OCI-LY1 (cell line): ENCODE data around the gene LAMA3.

Source experiments
- H2AFZ ChIP-seq: fragments of 200-600 bp; sonication (generic), shearing (Covaris generic); 2 replicates; pipeline ENCODE4 v1.6.0; 2014; ENCODE audit warnings: antibody characterized with exemption, mild to moderate bottlenecking, low read length
- H3F3A ChIP-seq: fragments of 200-600 bp; sonication (generic), shearing (Covaris generic); 2 replicates; pipeline ENCODE4 v1.6.0; 2014; ENCODE audit warnings: mild to moderate bottlenecking, antibody characterized with exemption, low read length, moderate library complexity; ENCODE audit not compliant: insufficient read depth
- H3K27ac ChIP-seq: fragments of 200-600 bp; sonication (generic); 2 replicates; pipeline ENCODE4 v1.5.1; 2014; ENCODE audit warnings: low read length, mixed run types, mild to moderate bottlenecking, low read depth; ENCODE audit not compliant: poor library complexity, severe bottlenecking
- H3K27me3 ChIP-seq: fragments of 200-600 bp; sonication (generic); 2 replicates; pipeline ENCODE4 v1.6.0; 2014; ENCODE audit warnings: antibody characterized with exemption, mild to moderate bottlenecking, low read length, moderate library complexity; ENCODE audit not compliant: insufficient read depth
- H3K36me3 ChIP-seq: fragments of 200-600 bp; sonication (generic); 2 replicates; pipeline ENCODE4 v1.6.1; 2014; ENCODE audit warnings: mild to moderate bottlenecking, antibody characterized with exemption, low read length, moderate library complexity, mixed read lengths; ENCODE audit not compliant: insufficient read depth
- H3K4me1 ChIP-seq: fragments of 200-600 bp; sonication (generic); 2 replicates; pipeline ENCODE4 v1.5.1; 2014; ENCODE audit warnings: mild to moderate bottlenecking, low read length, moderate library complexity; ENCODE audit not compliant: insufficient read depth, severe bottlenecking
- H3K4me2 ChIP-seq: fragments of 200-600 bp; sonication (generic), shearing (Covaris generic); 2 replicates; pipeline ENCODE4 v1.6.1; 2014; ENCODE audit warnings: low read length
- H3K4me3 ChIP-seq: fragments of 200-600 bp; sonication (generic); 2 replicates; pipeline ENCODE4 v1.5.1; 2014; ENCODE audit warnings: low read length, low read depth, mild to moderate bottlenecking, mixed read lengths; ENCODE audit not compliant: poor library complexity, severe bottlenecking
- H3K79me2 ChIP-seq: fragments of 200-600 bp; shearing (Covaris generic); 2 replicates; pipeline ENCODE4 v1.6.1; 2016; ENCODE audit warnings: mixed run types, low read length, mixed read lengths; ENCODE audit not compliant: insufficient read depth
- H3K9ac ChIP-seq: fragments of 200-600 bp; sonication (generic), shearing (Covaris generic); 2 replicates; pipeline ENCODE4 v1.6.1; 2014; ENCODE audit warnings: mild to moderate bottlenecking, low read length, mixed read lengths
- H3K9me2 ChIP-seq: fragments of 200-600 bp; sonication (generic), shearing (Covaris generic); 2 replicates; pipeline ENCODE4 v1.6.1; 2014; ENCODE audit warnings: low read depth, mild to moderate bottlenecking, low read length, mixed read lengths
- H3K9me3 ChIP-seq: fragments of 200-600 bp; shearing (Covaris generic); 2 replicates; pipeline ENCODE4 v1.6.1; 2014; ENCODE audit warnings: low read length, mixed read lengths
- H4K20me1 ChIP-seq: fragments of 200-600 bp; sonication (generic), shearing (Covaris generic); 2 replicates; pipeline ENCODE4 v1.6.0; 2016; ENCODE audit warnings: mild to moderate bottlenecking, low read length; ENCODE audit not compliant: insufficient read depth
- CTCF ChIP-seq: fragments of 200-600 bp; sonication (generic), shearing (Covaris generic); IDR thresholded peaks from 2 replicates; pipeline ENCODE4 v1.5.1; 2017; ENCODE audit warnings: mild to moderate bottlenecking, antibody characterized with exemption, low read length, moderate library complexity, mixed read lengths
- EZH2 ChIP-seq: fragments of 200-600 bp; sonication (generic), shearing (Covaris generic); IDR thresholded peaks from 2 replicates; pipeline ENCODE4 v1.8.0; 2017; ENCODE audit warnings: borderline replicate concordance, mixed run types, mild to moderate bottlenecking, antibody characterized with exemption, low read length, moderate library complexity, mixed read lengths

Gene LAMA3

GRCh38 chr18:23935804-23936203 is 246.6 kb downstream of the LAMA3 start:
- Histone ChIP-seq H3K36me3 (no peaks in the 10 kb centered on the region), H3K9me3 (no peaks in the 10 kb centered on the region), H3K9me2 (no peaks in the 10 kb centered on the region), H3K9ac (no peak overlapping the region), H2AFZ (no peak overlapping the region), H3K4me3 (no peak overlapping the region), H3K79me2 (no peaks in the 10 kb centered on the region), H3F3A (no peaks in the 10 kb centered on the region), H3K4me2 (no peak overlapping the region), H3K27ac (no peak overlapping the region), H4K20me1 (no peaks in the 10 kb centered on the region), H3K27me3 (peaks cover 7% of the 10 kb centered on the region; the same call in 1 of the 2 replicates), H3K4me1 (no peaks in the 10 kb centered on the region)
- TF ChIP-seq EZH2 = no peak

GRCh38 chr18:23936381-23936958 is 247.2 kb downstream of the LAMA3 start:
- no peak overlapping the region for H3K9ac ChIP-seq
- peaks cover 7% of the 10 kb centered on the region; the same call in 1 of the 2 replicates for H3K27me3 ChIP-seq
- no peak overlapping the region for H3K4me2 ChIP-seq
- H3K4me3 ChIP-seq = no peak overlapping the region
- no peaks in the 10 kb centered on the region for H4K20me1 ChIP-seq
- no peaks in the 10 kb centered on the region for H3K9me3 ChIP-seq
- no peaks in the 10 kb centered on the region for H3K4me1 ChIP-seq
- no peak overlapping the region for H3K27ac ChIP-seq
- H3K79me2 ChIP-seq = no peaks in the 10 kb centered on the region
- no peaks in the 10 kb centered on the region for H3K36me3 ChIP-seq
- no peaks in the 10 kb centered on the region for H3F3A ChIP-seq
- no peak overlapping the region for H2AFZ ChIP-seq
- no peaks in the 10 kb centered on the region for H3K9me2 ChIP-seq
- TF ChIP-seq CTCF (no peak), EZH2 (no peak)

GRCh38 chr18:23938043-23938756 is 248.9 kb downstream of the LAMA3 start:
- TF ChIP-seq CTCF = no peak
- TF ChIP-seq EZH2 = no peak
- H2AFZ ChIP-seq = no peak overlapping the region

GRCh38 chr18:23938901-23939341 is 249.7 kb downstream of the LAMA3 start:
- Histone ChIP-seq H4K20me1 (no peaks in the 10 kb centered on the region), H3K9me3 (no peaks in the 10 kb centered on the region), H3K79me2 (no peaks in the 10 kb centered on the region), H3K27me3 (peaks cover 7% of the 10 kb centered on the region; the same call in 1 of the 2 replicates), H3K4me3 (no peak overlapping the region), H3K9ac (no peak overlapping the region), H3K36me3 (no peaks in the 10 kb centered on the region), H3F3A (no peaks in the 10 kb centered on the region), H3K4me2 (no peak overlapping the region), H3K4me1 (no peaks in the 10 kb centered on the region), H3K9me2 (no peaks in the 10 kb centered on the region), H3K27ac (no peak overlapping the region), H2AFZ (no peak overlapping the region)
- no peak for TF ChIP-seq EZH2
- no peak for TF ChIP-seq CTCF

More at GRCh38 chr18:23938043-23938756, 248.9 kb downstream of the LAMA3 start:
- H3K4me1 ChIP-seq = no peaks in the 10 kb centered on the region
- H3K9ac ChIP-seq = no peak overlapping the region
- H3K4me2 ChIP-seq = no peak overlapping the region
- no peak overlapping the region for H3K4me3 ChIP-seq
- peaks cover 7% of the 10 kb centered on the region; the same call in 1 of the 2 replicates for H3K27me3 ChIP-seq
- no peaks in the 10 kb centered on the region for H3K9me3 ChIP-seq
- H3K27ac ChIP-seq = no peak overlapping the region
- H4K20me1 ChIP-seq = no peaks in the 10 kb centered on the region
- H3K79me2 ChIP-seq = no peaks in the 10 kb centered on the region
- no peaks in the 10 kb centered on the region for H3K9me2 ChIP-seq
- no peaks in the 10 kb centered on the region for H3K36me3 ChIP-seq
- H3F3A ChIP-seq = no peaks in the 10 kb centered on the region
